SU-DHL-6 (cell line): ENCODE measurements around the gene RGS13.

Experiments used
- H2AFZ ChIP-seq: fragments of 200-600 bp; sonication (generic); 2 replicates; pipeline ENCODE4 v1.6.1; 2014; ENCODE audit warnings: low read depth, mild to moderate bottlenecking, moderate library complexity, mixed read lengths, antibody characterized with exemption, low read length; ENCODE audit not compliant: severe bottlenecking
- H3F3A ChIP-seq: fragments of 200-600 bp; shearing (Covaris generic); 2 replicates; pipeline ENCODE4 v1.6.0; 2016; ENCODE audit warnings: antibody characterized with exemption, mild to moderate bottlenecking; ENCODE audit not compliant: insufficient read depth
- H3K27ac ChIP-seq: fragments of 200-600 bp; sonication (generic); 2 replicates; pipeline ENCODE4 v1.5.1; 2016; ENCODE audit warnings: low read depth, mild to moderate bottlenecking, low read length, moderate library complexity, mixed read lengths
- H3K27me3 ChIP-seq: fragments of 200-600 bp; sonication (generic), shearing (Covaris generic); 2 replicates; pipeline ENCODE4 v1.6.0; 2014; ENCODE audit warnings: mild to moderate bottlenecking, low read length
- H3K36me3 ChIP-seq: fragments of 200-600 bp; sonication (generic); 2 replicates; pipeline ENCODE4 v1.6.1; 2014; ENCODE audit warnings: mild to moderate bottlenecking, low read length, mixed read lengths
- H3K4me2 ChIP-seq: fragments of 300-600, 200-600 bp; shearing (Covaris generic), sonication (generic); 2 replicates; pipeline ENCODE4 v1.6.0; 2014; ENCODE audit warnings: low read length, low read depth, mild to moderate bottlenecking; ENCODE audit not compliant: poor library complexity, severe bottlenecking
- H3K4me3 ChIP-seq: fragments of 200-600 bp; sonication (generic); 2 replicates; pipeline ENCODE4 v1.5.1; 2014; ENCODE audit warnings: antibody characterized with exemption, low read length, mild to moderate bottlenecking, mixed read lengths; ENCODE audit not compliant: insufficient read depth, poor library complexity, severe bottlenecking
- H3K79me2 ChIP-seq: fragments of 200-600 bp; sonication (generic); 2 replicates; pipeline ENCODE4 v1.6.1; 2014; ENCODE audit warnings: mild to moderate bottlenecking, low read length, moderate library complexity; ENCODE audit not compliant: insufficient read depth
- H3K9ac ChIP-seq: fragments of 200-600 bp; sonication (generic); 2 replicates; pipeline ENCODE4 v1.7.0; 2014; ENCODE audit warnings: mild to moderate bottlenecking, low read length
- H3K9me2 ChIP-seq: fragments of 200-600 bp; sonication (generic); replicated peaks from 2 replicates; pipeline ENCODE4 v1.6.1; 2014; ENCODE audit warnings: low read length; ENCODE audit not compliant: insufficient read depth
- H3K9me3 ChIP-seq: fragments of 200-600 bp; sonication (generic); 2 replicates; pipeline ENCODE4 v1.6.1; 2014; ENCODE audit warnings: low read length, mixed read lengths; ENCODE audit not compliant: insufficient read depth
- H4K20me1 ChIP-seq: fragments of 200-600 bp; sonication (generic); 2 replicates; pipeline ENCODE4 v1.6.1; 2014; ENCODE audit warnings: low read depth, mild to moderate bottlenecking, antibody characterized with exemption, low read length, moderate library complexity, mixed read lengths
- EZH2phosphoT487 ChIP-seq: fragments of 200-600 bp; sonication (generic), shearing (Covaris generic); conservative IDR thresholded peaks from 2 replicates; pipeline ENCODE4 v1.6.1; 2018; ENCODE audit warnings: mild to moderate bottlenecking, antibody characterized with exemption, low read length, moderate library complexity, mixed read lengths
- TF ChIP-seq, protein P1 (sequence below): fragments of 200-600 bp; sonication (generic); IDR thresholded peaks from one replicate; pipeline ENCODE4 v1.5.1; 2017; ENCODE audit warnings: antibody characterized with exemption, mild to moderate bottlenecking, low read length, moderate library complexity; ENCODE audit not compliant: insufficient read depth, poor library complexity, severe bottlenecking

Gene RGS13

DNA sequence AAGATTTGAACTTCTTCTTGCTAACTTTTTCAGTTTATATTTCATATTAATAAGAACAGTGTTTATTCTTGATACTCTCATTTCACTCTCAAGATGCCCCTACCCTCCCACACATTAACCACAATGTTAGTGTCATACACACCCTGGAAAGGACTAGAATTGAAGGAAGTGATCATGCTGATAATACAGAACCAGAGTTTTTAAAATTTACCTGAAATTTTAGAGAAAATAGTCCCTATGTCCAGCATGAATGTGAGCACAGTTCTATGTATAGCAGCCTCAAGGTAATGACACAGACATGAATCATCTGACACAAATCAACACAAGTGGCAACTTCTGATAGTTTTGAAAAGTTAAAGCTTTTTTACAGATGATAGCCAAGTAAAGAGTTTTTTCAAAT is 34.4 kb upstream of the RGS13 start:
- H3K9ac ChIP-seq = no peak overlapping the region
- no peaks in the 10 kb centered on the region for H3K9me2 ChIP-seq
- no peaks in the 10 kb centered on the region for H3K27me3 ChIP-seq
- H3K79me2 ChIP-seq = no peaks in the 10 kb centered on the region
- H3K36me3 ChIP-seq = no peaks in the 10 kb centered on the region
- H3K4me2 ChIP-seq = peak overlapping the region; percentile 16
- no peaks in the 10 kb centered on the region for H3K9me3 ChIP-seq
- H3K4me3 ChIP-seq = no peak overlapping the region
- H3K27ac ChIP-seq = no peak overlapping the region
- TF ChIP-seq, protein P1, sequence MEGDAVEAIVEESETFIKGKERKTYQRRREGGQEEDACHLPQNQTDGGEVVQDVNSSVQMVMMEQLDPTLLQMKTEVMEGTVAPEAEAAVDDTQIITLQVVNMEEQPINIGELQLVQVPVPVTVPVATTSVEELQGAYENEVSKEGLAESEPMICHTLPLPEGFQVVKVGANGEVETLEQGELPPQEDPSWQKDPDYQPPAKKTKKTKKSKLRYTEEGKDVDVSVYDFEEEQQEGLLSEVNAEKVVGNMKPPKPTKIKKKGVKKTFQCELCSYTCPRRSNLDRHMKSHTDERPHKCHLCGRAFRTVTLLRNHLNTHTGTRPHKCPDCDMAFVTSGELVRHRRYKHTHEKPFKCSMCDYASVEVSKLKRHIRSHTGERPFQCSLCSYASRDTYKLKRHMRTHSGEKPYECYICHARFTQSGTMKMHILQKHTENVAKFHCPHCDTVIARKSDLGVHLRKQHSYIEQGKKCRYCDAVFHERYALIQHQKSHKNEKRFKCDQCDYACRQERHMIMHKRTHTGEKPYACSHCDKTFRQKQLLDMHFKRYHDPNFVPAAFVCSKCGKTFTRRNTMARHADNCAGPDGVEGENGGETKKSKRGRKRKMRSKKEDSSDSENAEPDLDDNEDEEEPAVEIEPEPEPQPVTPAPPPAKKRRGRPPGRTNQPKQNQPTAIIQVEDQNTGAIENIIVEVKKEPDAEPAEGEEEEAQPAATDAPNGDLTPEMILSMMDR = no peak
- no peak for TF ChIP-seq EZH2phosphoT487
- no peaks in the 10 kb centered on the region for H4K20me1 ChIP-seq
- H3F3A ChIP-seq = 0 out of 2 replicates have a peak, but pooled peaks cover 5% of the 10 kb centered on the region
- no peak overlapping the region for H2AFZ ChIP-seq

DNA sequence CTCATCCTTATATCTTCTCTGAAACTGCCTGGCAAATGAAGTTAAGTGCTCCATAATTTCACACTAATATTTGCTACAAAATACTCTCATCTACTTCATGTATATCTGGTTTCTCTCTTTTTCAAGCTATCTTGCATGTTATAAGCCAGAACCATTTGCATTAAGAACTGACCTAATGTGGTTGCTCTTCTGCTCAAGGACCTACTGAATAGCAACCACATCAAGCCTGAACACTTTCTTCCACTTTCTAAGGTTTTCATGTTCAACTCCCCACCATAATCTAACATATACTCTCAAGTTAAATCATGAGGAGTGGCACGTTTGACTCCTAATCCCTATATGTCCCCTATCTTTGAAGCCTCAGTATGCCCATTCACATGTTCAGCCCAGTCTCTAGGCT is 33.2 kb upstream of the RGS13 start:
- H3K9me2 ChIP-seq = no peaks in the 10 kb centered on the region
- no peak overlapping the region for H3K9ac ChIP-seq
- 0 out of 2 replicates have a peak overlapping the region, but pooled peaks have one; percentile 7 for H3K27ac ChIP-seq
- no peak for TF ChIP-seq EZH2phosphoT487
- TF ChIP-seq, protein P1 = no peak
- H3K9me3 ChIP-seq = no peaks in the 10 kb centered on the region
- no peaks in the 10 kb centered on the region for H3K36me3 ChIP-seq
- peaks cover 10% of the 10 kb centered on the region for H3F3A ChIP-seq
- no peak overlapping the region for H3K4me3 ChIP-seq
- H2AFZ ChIP-seq = no peak overlapping the region
- H4K20me1 ChIP-seq = no peaks in the 10 kb centered on the region
- H3K4me2 ChIP-seq = no peak overlapping the region
- no peaks in the 10 kb centered on the region for H3K79me2 ChIP-seq
- H3K27me3 ChIP-seq = no peaks in the 10 kb centered on the region

DNA sequence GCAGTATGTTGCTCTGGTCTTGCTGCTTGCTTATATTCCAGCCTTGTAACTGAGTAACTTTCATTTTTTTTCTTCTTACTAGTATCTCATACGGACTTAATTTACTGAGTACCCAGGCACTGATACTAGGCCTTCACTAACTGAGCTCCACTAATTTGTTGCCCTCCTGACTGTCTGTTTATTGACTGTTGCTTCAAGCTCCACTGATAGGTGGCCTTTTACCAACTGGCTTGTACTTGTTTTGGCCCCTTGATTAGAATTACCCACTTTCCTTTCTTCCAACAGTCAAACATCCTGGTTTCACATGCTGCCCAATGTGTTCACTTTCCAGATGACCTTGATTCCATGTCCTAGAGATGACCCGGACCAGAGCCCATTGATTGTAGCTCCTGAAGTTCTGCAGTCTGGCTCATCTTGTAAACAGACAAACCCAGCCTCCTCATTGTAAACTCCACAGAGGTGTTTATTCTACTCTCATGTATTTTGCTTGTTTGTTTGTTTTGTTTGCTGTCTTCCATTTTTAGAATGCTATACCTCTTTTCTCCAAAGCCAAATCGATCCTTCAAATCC is 32.6 kb upstream of the RGS13 start:
- Histone ChIP-seq H3K9me2 (no peaks in the 10 kb centered on the region), H4K20me1 (no peaks in the 10 kb centered on the region), H3F3A (peaks cover 16% of the 10 kb centered on the region), H3K9ac (no peak overlapping the region), H3K79me2 (no peaks in the 10 kb centered on the region), H3K4me2 (no peak overlapping the region), H3K4me3 (no peak overlapping the region), H3K9me3 (no peaks in the 10 kb centered on the region), H2AFZ (no peak overlapping the region), H3K27me3 (no peaks in the 10 kb centered on the region), H3K27ac (0 out of 2 replicates have a peak overlapping the region, but pooled peaks have one; percentile 7), H3K36me3 (no peaks in the 10 kb centered on the region)
- TF ChIP-seq, protein P1 = no peak
- no peak for TF ChIP-seq EZH2phosphoT487
